ENCODE measurements around the gene SLC22A3. TPM values are rescaled to one million over a fixed set of nuclear protein-coding genes. Genes with fewer than 3 reads are reported as not detected.
A peak's percentile ranks its signal among the peaks of the same experiment; 100 is the strongest.
"Not testable (repeated sequence)": the region's sequence is repeated elsewhere in the genome, so short reads cannot be mapped to it uniquely, and the experiment has no call there.

The SLC22A3 gene
- total RNA-seq, 1 donor from 2014 or later = 0.18 TPM

- H3K36me3 Mint-ChIP-seq (ENCODE audit: low read depth, unreplicated experiment); H3K4me1 Mint-ChIP-seq (ENCODE audit: unreplicated experiment); H3K9me3 Mint-ChIP-seq (ENCODE audit: unreplicated experiment); H3K27me3 Mint-ChIP-seq (ENCODE audit: unreplicated experiment); H3K4me3 Mint-ChIP-seq (ENCODE audit: unreplicated experiment); H3K27ac Mint-ChIP-seq (ENCODE audit: unreplicated experiment): not testable (repeated sequence)
- TF ChIP-seq, protein P1, sequence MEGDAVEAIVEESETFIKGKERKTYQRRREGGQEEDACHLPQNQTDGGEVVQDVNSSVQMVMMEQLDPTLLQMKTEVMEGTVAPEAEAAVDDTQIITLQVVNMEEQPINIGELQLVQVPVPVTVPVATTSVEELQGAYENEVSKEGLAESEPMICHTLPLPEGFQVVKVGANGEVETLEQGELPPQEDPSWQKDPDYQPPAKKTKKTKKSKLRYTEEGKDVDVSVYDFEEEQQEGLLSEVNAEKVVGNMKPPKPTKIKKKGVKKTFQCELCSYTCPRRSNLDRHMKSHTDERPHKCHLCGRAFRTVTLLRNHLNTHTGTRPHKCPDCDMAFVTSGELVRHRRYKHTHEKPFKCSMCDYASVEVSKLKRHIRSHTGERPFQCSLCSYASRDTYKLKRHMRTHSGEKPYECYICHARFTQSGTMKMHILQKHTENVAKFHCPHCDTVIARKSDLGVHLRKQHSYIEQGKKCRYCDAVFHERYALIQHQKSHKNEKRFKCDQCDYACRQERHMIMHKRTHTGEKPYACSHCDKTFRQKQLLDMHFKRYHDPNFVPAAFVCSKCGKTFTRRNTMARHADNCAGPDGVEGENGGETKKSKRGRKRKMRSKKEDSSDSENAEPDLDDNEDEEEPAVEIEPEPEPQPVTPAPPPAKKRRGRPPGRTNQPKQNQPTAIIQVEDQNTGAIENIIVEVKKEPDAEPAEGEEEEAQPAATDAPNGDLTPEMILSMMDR (IDR thresholded peaks at IDR 0.05; ENCODE audit: unreplicated experiment) = peak; percentile 49
- peak; percentile 52 for DNase-seq (ENCODE audit: low spot score)
Measured at GRCh38 chr6:160467261-160467871, 119.2 kb downstream of the SLC22A3 start.

- Mint-ChIP-seq H3K27ac (ENCODE audit: unreplicated experiment) (no peak overlapping the region), H3K4me1 (ENCODE audit: unreplicated experiment) (no peaks in the 10 kb centered on the region), H3K36me3 (ENCODE audit: low read depth, unreplicated experiment) (no peaks in the 10 kb centered on the region), H3K4me3 (ENCODE audit: unreplicated experiment) (no peak overlapping the region), H3K27me3 (ENCODE audit: unreplicated experiment) (peaks cover 4% of the 10 kb centered on the region), H3K9me3 (ENCODE audit: unreplicated experiment) (no peaks in the 10 kb centered on the region)
- no peak for DNase-seq (ENCODE audit: low spot score)
- TF ChIP-seq, protein P1 (IDR thresholded peaks at IDR 0.05; ENCODE audit: unreplicated experiment) = no peak
Measured at GRCh38 chr6:160469153-160469552, 121.0 kb downstream of the SLC22A3 start.

DNA sequence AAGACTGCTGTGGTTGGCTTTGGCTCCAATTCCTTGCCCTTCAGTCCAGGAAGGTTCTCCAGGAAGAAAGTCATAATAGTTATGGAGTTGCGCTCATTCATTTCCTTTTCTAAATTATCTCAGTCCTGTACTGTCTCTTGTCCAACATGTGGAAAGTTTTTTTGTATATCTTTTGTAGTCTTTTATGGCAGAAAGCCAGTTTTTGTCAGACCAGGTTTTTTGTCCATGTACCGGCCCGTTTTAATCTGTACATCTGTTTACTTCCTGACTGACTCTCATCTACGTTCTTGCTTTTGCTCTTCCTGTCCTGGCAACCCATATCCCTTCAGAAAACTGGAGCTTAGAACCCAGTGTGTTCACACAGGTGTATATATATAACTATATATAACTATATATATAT, 127.9 kb downstream of the SLC22A3 start:
- H3K36me3 Mint-ChIP-seq (ENCODE audit: low read depth, unreplicated experiment); H3K27me3 Mint-ChIP-seq (ENCODE audit: unreplicated experiment); H3K9me3 Mint-ChIP-seq (ENCODE audit: unreplicated experiment): not testable (repeated sequence)

GRCh38 chr6:160477072-160477471, 128.9 kb downstream of the SLC22A3 start:
- not testable (repeated sequence) for H3K4me1 Mint-ChIP-seq (ENCODE audit: unreplicated experiment); H3K4me3 Mint-ChIP-seq (ENCODE audit: unreplicated experiment); H3K36me3 Mint-ChIP-seq (ENCODE audit: low read depth, unreplicated experiment); H3K27ac Mint-ChIP-seq (ENCODE audit: unreplicated experiment); DNase-seq (ENCODE audit: low spot score); H3K9me3 Mint-ChIP-seq (ENCODE audit: unreplicated experiment); H3K27me3 Mint-ChIP-seq (ENCODE audit: unreplicated experiment)

More for the DNA sequence above, 127.9 kb downstream of the SLC22A3 start:
- not testable (repeated sequence) for H3K4me1 Mint-ChIP-seq (ENCODE audit: unreplicated experiment); H3K27ac Mint-ChIP-seq (ENCODE audit: unreplicated experiment); H3K4me3 Mint-ChIP-seq (ENCODE audit: unreplicated experiment); DNase-seq (ENCODE audit: low spot score)

- Mint-ChIP-seq H3K27ac (ENCODE audit: unreplicated experiment) (no peak overlapping the region), H3K9me3 (ENCODE audit: unreplicated experiment) (no peaks in the 10 kb centered on the region)
- DNase-seq (ENCODE audit: low spot score) = no peak
Measured at GRCh38 chr6:160477901-160478300, 129.7 kb downstream of the SLC22A3 start.

DNA sequence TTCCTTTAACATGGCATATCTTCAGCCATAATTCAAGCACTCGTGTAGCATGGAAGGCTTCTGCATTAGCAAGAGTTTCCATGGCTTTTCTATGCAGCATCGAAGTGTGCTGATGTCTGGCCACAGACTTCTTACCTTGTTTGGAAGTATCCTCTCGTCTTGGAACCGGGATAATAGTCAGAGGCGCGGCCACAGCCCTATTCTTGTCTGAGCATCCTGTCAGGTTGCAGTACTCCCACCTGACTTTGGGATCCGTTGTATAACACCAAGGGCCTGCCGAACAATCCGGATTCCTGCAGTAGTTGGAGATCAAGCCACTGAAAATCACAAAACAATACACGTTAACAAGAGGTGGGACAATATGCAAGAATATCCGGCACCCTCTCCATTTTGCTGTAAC, 138.9 kb downstream of the SLC22A3 start:
- Mint-ChIP-seq H3K4me3 (ENCODE audit: unreplicated experiment) (no peak overlapping the region), H3K9me3 (ENCODE audit: unreplicated experiment) (no peaks in the 10 kb centered on the region), H3K4me1 (ENCODE audit: unreplicated experiment) (no peaks in the 10 kb centered on the region), H3K36me3 (ENCODE audit: low read depth, unreplicated experiment) (peaks cover under 1% of the 10 kb centered on the region), H3K27me3 (ENCODE audit: unreplicated experiment) (peaks cover 1% of the 10 kb centered on the region), H3K27ac (ENCODE audit: unreplicated experiment) (no peak overlapping the region)
- TF ChIP-seq, protein P1 (IDR thresholded peaks at IDR 0.05; ENCODE audit: unreplicated experiment) = no peak
- DNase-seq (ENCODE audit: low spot score) = no peak

More at GRCh38 chr6:160477901-160478300, 129.7 kb downstream of the SLC22A3 start:
- Mint-ChIP-seq H3K36me3 (ENCODE audit: low read depth, unreplicated experiment) (peaks cover 8% of the 10 kb centered on the region), H3K27me3 (ENCODE audit: unreplicated experiment) (no peaks in the 10 kb centered on the region), H3K4me1 (ENCODE audit: unreplicated experiment) (no peaks in the 10 kb centered on the region), H3K4me3 (ENCODE audit: unreplicated experiment) (no peak overlapping the region)
- TF ChIP-seq, protein P1 (IDR thresholded peaks at IDR 0.05; ENCODE audit: unreplicated experiment) = no peak
